Motor neuron (in vitro differentiated cells): ENCODE results near the gene ROM1. TPM values are rescaled to one million over a fixed set of nuclear protein-coding genes. Genes with fewer than 3 reads are reported as not detected.
"Not testable (repeated sequence)": the region's sequence is repeated elsewhere in the genome, so short reads cannot be mapped to it uniquely, and the experiment has no call there.

Experiments
- ATAC-seq, 8 experiments: fragments of 200-7000 bp; cut with Tn5 transposase; replicated peaks in 6 of 8; 2 replicates each; pipeline ENCODE4 v1.8.0; 2021; ENCODE audit warnings: mild to moderate bottlenecking in 8 of 8, moderate library complexity in 8 of 8
- H3K27ac ChIP-seq, 2 donors: fragments of 250-450 bp; sonication (Bioruptor Pico); 2 replicates each; pipeline ENCODE4 v1.9.0; 2021; ENCODE audit warnings: antibody characterized with exemption in 2 of 2, mild to moderate bottlenecking in 2 of 2, moderate library complexity in 1 of 2
- H3K4me1 ChIP-seq, 2 donors: fragments of 250-450 bp; sonication (Bioruptor Pico); replicated peaks in 1 of 2; 2 replicates each; pipeline ENCODE4 v1.6.1; 2021; ENCODE audit warnings: antibody characterized with exemption in 2 of 2, mild to moderate bottlenecking in 2 of 2, moderate library complexity in 1 of 2
- H3K4me3 ChIP-seq, 5 donors: fragments of 250-450 bp; sonication (Bioruptor Pico); 2 replicates each; pipeline ENCODE4 v1.9.0; 2021; ENCODE audit warnings: antibody characterized with exemption in 5 of 5, mild to moderate bottlenecking in 5 of 5, moderate library complexity in 4 of 5
- WGBS, 10 experiments: fragments of 450-650 bp; shearing (Covaris generic); methylation state at CpG; one replicate each; pipeline ENCODE4 v1.0.0; 2022; 5-methylcytosine and 5-hydroxymethylcytosine counted together
- in situ Hi-C, 9 experiments: fragments of 400-800 bp; cut with MboI; loops; one replicate each; pipeline ENCODE4 v1.15.0; 2021; ENCODE audit warnings: low sequenced_read_pairs in 9 of 9, low pct_unique_long_range_greater_than_20kb in 2 of 9; ENCODE audit not compliant: unreplicated experiment in 9 of 9
- total RNA-seq, 8 experiments: library from RNA; unstranded; fragments of 300-600 nt; gene quantifications; 2 replicates each; pipeline versions ENCODE4 v1.2.3 to v1.2.4, GENCODE V29; 2022

ROM1 gene
- total RNA-seq, 8 experiments from 2014 or later = 0.49 to 14.5 (median 4.8) TPM

DNA sequence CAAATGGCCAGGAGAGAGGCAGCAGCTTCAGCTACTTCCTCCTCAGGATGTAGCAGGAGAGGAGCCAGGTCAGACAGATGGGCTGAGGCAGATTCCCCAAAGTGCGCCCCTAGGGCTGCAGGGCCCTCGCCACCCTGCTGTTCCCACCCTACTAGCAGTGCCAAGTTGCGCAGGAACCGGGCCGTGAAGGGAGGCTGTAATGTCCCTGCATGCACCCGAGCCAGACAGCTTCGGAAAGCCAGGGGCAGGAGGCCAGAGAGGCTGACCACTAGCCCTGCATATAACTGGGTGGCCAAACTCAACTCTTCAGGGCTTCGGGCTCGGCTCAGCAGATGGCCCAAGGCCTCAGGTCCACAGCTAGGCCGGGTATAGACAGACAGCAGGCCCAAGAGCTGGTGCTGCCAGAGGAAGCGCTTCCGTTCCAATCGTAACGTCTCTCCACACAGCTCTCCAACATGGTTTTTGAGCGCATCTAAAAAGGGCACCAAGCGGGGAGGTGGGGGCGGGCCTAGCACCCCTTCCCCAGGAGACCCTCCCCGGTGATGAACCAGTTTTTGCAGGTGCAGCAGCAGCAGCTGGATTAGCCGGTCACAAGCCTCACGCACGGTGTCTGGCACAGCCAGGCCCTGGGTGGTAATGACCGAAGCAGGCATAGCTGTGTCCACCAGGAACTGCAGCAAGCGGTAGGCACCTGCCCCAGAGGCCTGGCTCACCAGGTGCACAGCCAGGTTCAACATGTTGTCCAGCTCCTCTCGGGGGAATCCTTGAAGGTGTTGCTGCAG, 35.3 kb downstream of the ROM1 start:
- in situ Hi-C loops = no loop called here
- WGBS, 10 experiments = 33 to 100% (median 90%) methylated on average over 1 to 5 of the region's 24 CpGs; no CpG with 5 or more reads in 6 of the 10 experiments
- ATAC-seq = no peak
- H3K27ac ChIP-seq = no peak overlapping the region
- H3K4me1 ChIP-seq = peaks cover 13 to 21% of the 10 kb centered on the region in 2 donors
- no peak overlapping the region for H3K4me3 ChIP-seq

GRCh38 chr11:62648967-62649364, 35.9 kb downstream of the ROM1 start:
- 97 to 100% methylated on average over 2 to 8 of the region's 11 CpGs; no CpG with 5 or more reads in 8 of the 10 experiments for WGBS, 10 experiments

GRCh38 chr11:62649486-62649885, 36.4 kb downstream of the ROM1 start:
- WGBS, 10 experiments = 80 to 100% (median 100%) methylated on average over 1 to 4 of the region's 11 CpGs; no CpG with 5 or more reads in 6 of the 10 experiments
- in situ Hi-C loops = no loop called here
- H3K4me1 ChIP-seq = peaks cover 13 to 21% of the 10 kb centered on the region in 2 donors
- ATAC-seq = no peak
- no peak overlapping the region for H3K27ac ChIP-seq
- no peak overlapping the region for H3K4me3 ChIP-seq

More at GRCh38 chr11:62648967-62649364, 35.9 kb downstream of the ROM1 start:
- Histone ChIP-seq H3K4me1 (peaks cover 13 to 21% of the 10 kb centered on the region in 2 donors), H3K4me3 (no peak overlapping the region), H3K27ac (no peak overlapping the region)
- in situ Hi-C loops = no loop called here
- no peak for ATAC-seq

DNA sequence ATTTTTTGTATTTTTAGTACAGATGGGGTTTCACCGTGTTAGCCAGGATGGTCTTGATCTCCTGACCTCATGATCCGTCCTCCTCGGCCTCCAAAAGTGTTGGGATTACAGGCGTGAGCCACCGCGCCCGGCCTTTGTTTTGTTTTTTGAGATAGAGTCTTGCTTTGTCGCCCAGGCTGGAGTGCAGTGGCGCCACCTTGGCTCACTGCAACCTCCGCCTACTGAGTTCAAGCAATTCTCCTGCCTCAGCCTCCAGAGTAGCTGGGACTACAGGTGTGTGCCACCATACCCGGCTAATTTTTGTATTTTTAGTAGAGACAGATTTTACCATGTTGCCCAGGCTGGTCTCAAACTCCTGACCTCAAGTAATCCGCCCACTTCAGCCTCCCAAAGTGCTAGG, 37.2 kb downstream of the ROM1 start:
- not testable (repeated sequence) for ATAC-seq
- 100% methylated on average over 1 to 2 of the region's 12 CpGs; no CpG with 5 or more reads in 5 of the 10 experiments for WGBS, 10 experiments

GRCh38 chr11:62652161-62653006, 39.3 kb downstream of the ROM1 start:
- Histone ChIP-seq H3K4me3 (peak overlapping the region; percentile 93 to 100 (median 99)), H3K27ac (peak overlapping the region; percentile 89 to 91), H3K4me1 (peaks cover 3 to 7% of the 10 kb centered on the region in 2 donors)
- in situ Hi-C loops = no loop called here
- no peak for ATAC-seq
- WGBS, 10 experiments = 0 to 59% (median 33%) methylated on average over 1 to 9 of the region's 16 CpGs; no CpG with 5 or more reads in 3 of the 10 experiments

More for the DNA sequence above, 37.2 kb downstream of the ROM1 start:
- H3K4me1 ChIP-seq = peaks cover 10 to 16% of the 10 kb centered on the region in 2 donors
- H3K27ac ChIP-seq, H3K4me3 ChIP-seq, in situ Hi-C loops: not testable (repeated sequence)

GRCh38 chr11:62654297-62654696, 41.2 kb downstream of the ROM1 start:
- in situ Hi-C loops = no loop called here
- 40 to 100% (median 93%) methylated on average over 1 to 10 of the region's 11 CpGs; no CpG with 5 or more reads in 4 of the 10 experiments for WGBS, 10 experiments

GRCh38 chr11:62656796-62657429, 43.9 kb downstream of the ROM1 start:
- H3K4me1 ChIP-seq = peaks cover 3 to 5% of the 10 kb centered on the region in 2 donors
- no peak for ATAC-seq
- no peak overlapping the region for H3K4me3 ChIP-seq
- WGBS, 10 experiments = 39 to 83% (median 58%) methylated on average over 1 to 4 of the region's 5 CpGs; no CpG with 5 or more reads in 2 of the 10 experiments
- H3K27ac ChIP-seq = no peak overlapping the region
- in situ Hi-C loops = no loop called here

More at GRCh38 chr11:62654297-62654696, 41.2 kb downstream of the ROM1 start:
- Histone ChIP-seq H3K4me3 (no peak overlapping the region), H3K4me1 (peaks cover 3 to 7% of the 10 kb centered on the region in 2 donors), H3K27ac (no peak overlapping the region)
- no peak for ATAC-seq

- Histone ChIP-seq H3K4me3 (peak overlapping the region; percentile 63 to 87 (median 70)), H3K4me1 (peaks cover 14 to 16% of the 10 kb centered on the region in 2 donors), H3K27ac (peak overlapping the region; percentile 71 to 77)
- in situ Hi-C loops = no loop called here
- 0 to 8% (median 0%) methylated on average over 1 to 22 of the region's 36 CpGs; no CpG with 5 or more reads in 2 of the 10 experiments for WGBS, 10 experiments
- peak; percentile 15 to 58 (median 40) for ATAC-seq
Observed at GRCh38 chr11:62664405-62665074, 51.5 kb downstream of the ROM1 start.

Other genes with a start within 250 kb of the ROM1 start
- not detected for gene SCGB1A1, start 194.2 kb upstream of the ROM1 start, total RNA-seq
- 10 to 100 TPM in 4 of 8 experiments, 1 to 10 TPM in 4; 1.2 to 93.7 (median 13.5) TPM for gene AHNAK, start 66.5 kb upstream of the ROM1 start, total RNA-seq
- gene EEF1G, start 39.4 kb upstream of the ROM1 start, total RNA-seq = 1,000 to 10,000 TPM; 1,525 to 3,247 (median 2,152) TPM
- 10 to 100 TPM; 11.5 to 24.4 (median 17.3) TPM for gene TUT1, start 21.7 kb upstream of the ROM1 start, total RNA-seq
- 100 to 1,000 TPM in 3 of 8 experiments, 10 to 100 TPM in 5; 49.1 to 146 (median 83.3) TPM for gene MTA2, start 11.4 kb upstream of the ROM1 start, total RNA-seq
- 10 to 100 TPM in 4 of 8 experiments, 1 to 10 TPM in 4; 1.4 to 56.9 (median 10.0) TPM for gene EML3, start 482 bp upstream of the ROM1 start, total RNA-seq
- gene B3GAT3, start 8.7 kb downstream of the ROM1 start, total RNA-seq = 10 to 100 TPM; 28.6 to 56.5 (median 37.0) TPM
- 100 to 1,000 TPM in 7 of 8 experiments, 10 to 100 TPM in 1; 97.8 to 296 (median 172) TPM for gene GANAB, start 33.4 kb downstream of the ROM1 start, total RNA-seq
- 10 to 100 TPM; 10.8 to 24.8 (median 17.9) TPM for gene INTS5, start 40.0 kb downstream of the ROM1 start, total RNA-seq
- 100 to 1,000 TPM in 4 of 8 experiments, 10 to 100 TPM in 4; 51.9 to 159 (median 95.0) TPM for gene C11orf98, start 52.0 kb downstream of the ROM1 start, total RNA-seq
- gene CSKMT, start 52.1 kb downstream of the ROM1 start, total RNA-seq = 10 to 100 TPM; 25.7 to 90.2 (median 37.9) TPM
- gene UQCC3, start 58.4 kb downstream of the ROM1 start, total RNA-seq = 10 to 100 TPM in 5 of 8 experiments, 1 to 10 TPM in 3; 7.9 to 17.7 (median 10.3) TPM
- gene LBHD1, start 59.0 kb downstream of the ROM1 start, total RNA-seq = 10 to 100 TPM in 3 of 8 experiments, 1 to 10 TPM in 5; 2.8 to 32.4 (median 4.6) TPM
- gene UBXN1, start 65.8 kb downstream of the ROM1 start, total RNA-seq = 100 to 1,000 TPM in 7 of 8 experiments, 10 to 100 TPM in 1; 95.5 to 132 (median 123) TPM
- gene LRRN4CL, start 76.3 kb downstream of the ROM1 start, total RNA-seq = 1 to 10 TPM in 2 of 8 experiments, under 1 TPM in 6; 0.33 to 9.3 (median 0.49) TPM
- gene BSCL2, start 94.2 kb downstream of the ROM1 start, total RNA-seq = 100 to 1,000 TPM in 6 of 8 experiments, 10 to 100 TPM in 2; 55.0 to 446 (median 341) TPM
- 100 to 1,000 TPM in 5 of 8 experiments, under 1 TPM in 3; 0.61 to 171 (median 111) TPM for gene GNG3, start 94.4 kb downstream of the ROM1 start, total RNA-seq
- 10 to 100 TPM; 13.4 to 55.2 (median 27.8) TPM for gene HNRNPUL2, start 114.2 kb downstream of the ROM1 start, total RNA-seq
- 10 to 100 TPM; 41.6 to 67.2 (median 48.7) TPM for gene TTC9C, start 115.2 kb downstream of the ROM1 start, total RNA-seq
- gene ZBTB3, start 140.9 kb downstream of the ROM1 start, total RNA-seq = 10 to 100 TPM in 3 of 8 experiments, 1 to 10 TPM in 5; 7.4 to 12.8 (median 9.5) TPM
- gene POLR2G, start 148.3 kb downstream of the ROM1 start, total RNA-seq = 100 to 1,000 TPM in 6 of 8 experiments, 10 to 100 TPM in 2; 83.4 to 178 (median 115) TPM
- gene TAF6L, start 158.1 kb downstream of the ROM1 start, total RNA-seq = 10 to 100 TPM in 5 of 8 experiments, 1 to 10 TPM in 3; 8.7 to 40.6 (median 13.9) TPM
- gene TMEM179B, start 174.1 kb downstream of the ROM1 start, total RNA-seq = 100 to 1,000 TPM in 1 of 8 experiments, 10 to 100 TPM in 7; 17.6 to 125 (median 42.2) TPM
- gene TMEM223, start 178.7 kb downstream of the ROM1 start, total RNA-seq = 10 to 100 TPM; 13.6 to 31.3 (median 25.3) TPM
- 10 to 100 TPM; 22.4 to 86.6 (median 45.4) TPM for gene NXF1, start 192.2 kb downstream of the ROM1 start, total RNA-seq
- gene STX5, start 218.8 kb downstream of the ROM1 start, total RNA-seq = 10 to 100 TPM; 26.2 to 54.3 (median 33.9) TPM
- gene TEX54, start 219.6 kb downstream of the ROM1 start, total RNA-seq = 1 to 10 TPM in 6 of 8 experiments, not detected in 2; 1.3 to 5.7 (median 2.1) TPM
- gene WDR74, start 226.3 kb downstream of the ROM1 start, total RNA-seq = 100 to 1,000 TPM in 1 of 8 experiments, 10 to 100 TPM in 7; 41.4 to 110 (median 81.7) TPM